OCI-LY7 (cell line): Measurements from ENCODE around the gene SLC43A1. TPM values are rescaled to one million over a fixed set of nuclear protein-coding genes. Genes with fewer than 3 reads are reported as not detected.

Experiments
- BruUV-seq: library from RNA; stranded (reverse); fragments of 400-500 nt; replicated peaks from 2 replicates; lab custom pipeline; 2021; lab: Mats Ljungman, UMichigan
- CTCF ChIA-PET: fragments of 300-600 bp; sonication (Branson Sonifier 250); formaldehyde crosslinking; loops from one replicate; lab custom pipeline; 2022; ENCODE audit warnings: antibody characterized with exemption; ENCODE audit not compliant: unreplicated experiment; lab: Charles Lee
- POLR2A ChIA-PET: fragments of 300-600 bp; sonication (Branson Sonifier 250); formaldehyde crosslinking; loops from one replicate; lab custom pipeline; 2022; ENCODE audit warnings: antibody characterized with exemption; lab: Charles Lee
- DNase-seq: peaks from one replicate; pipeline ENCODE4 v3.0.0-alpha.2; 2015; ENCODE audit warnings: low spot score
- H2AFZ ChIP-seq: fragments of 200-600 bp; sonication (generic), shearing (Covaris generic); 2 replicates; pipeline ENCODE4 v1.6.1; 2014; ENCODE audit warnings: mild to moderate bottlenecking, antibody characterized with exemption, low read length, moderate library complexity
- H3K27ac ChIP-seq: fragments of 200-600 bp; sonication (generic); 2 replicates; pipeline ENCODE4 v1.5.1; 2014; ENCODE audit warnings: mixed run types, low read depth, mild to moderate bottlenecking, moderate library complexity, low read length, inconsistent platforms; ENCODE audit not compliant: poor library complexity, severe bottlenecking
- H3K36me3 ChIP-seq: fragments of 200-600 bp; sonication (generic); 2 replicates; pipeline ENCODE4 v1.6.1; 2014; ENCODE audit warnings: mild to moderate bottlenecking, antibody characterized with exemption, low read length, moderate library complexity, mixed read lengths; ENCODE audit not compliant: insufficient read depth
- H3K4me1 ChIP-seq: fragments of 200-600 bp; sonication (generic); 2 replicates; pipeline ENCODE4 v1.5.1; 2014; ENCODE audit warnings: mild to moderate bottlenecking, low read length; ENCODE audit not compliant: insufficient read depth, poor library complexity, severe bottlenecking
- H3K4me2 ChIP-seq: fragments of 200-600 bp; sonication (generic); 2 replicates; pipeline ENCODE4 v1.6.1; 2014; ENCODE audit warnings: mild to moderate bottlenecking, low read length
- H3K4me3 ChIP-seq: fragments of 200-600 bp; sonication (generic); 2 replicates; pipeline ENCODE4 v1.5.1; 2014; ENCODE audit warnings: mild to moderate bottlenecking, low read depth, low read length; ENCODE audit not compliant: poor library complexity, severe bottlenecking
- H3K79me2 ChIP-seq: fragments of 200-600 bp; sonication (generic); 2 replicates; pipeline ENCODE4 v1.6.1; 2016; ENCODE audit warnings: low read depth, mild to moderate bottlenecking, low read length, moderate library complexity, mixed read lengths; ENCODE audit not compliant: insufficient read depth
- H3K9me2 ChIP-seq: fragments of 200-600 bp; sonication (generic); 2 replicates; pipeline ENCODE4 v1.6.1; 2016; ENCODE audit warnings: mild to moderate bottlenecking, low read length, mixed read lengths; ENCODE audit not compliant: insufficient read depth
- H3K9me3 ChIP-seq: fragments of 200-600 bp; sonication (generic); 2 replicates; pipeline ENCODE4 v1.6.1; 2014; ENCODE audit warnings: mild to moderate bottlenecking, mixed run types, low read length, mixed read lengths
- H4K20me1 ChIP-seq: fragments of 200-600 bp; sonication (generic); 2 replicates; pipeline ENCODE4 v1.6.1; 2014; ENCODE audit warnings: mild to moderate bottlenecking, antibody characterized with exemption, low read length, moderate library complexity, mixed read lengths; ENCODE audit not compliant: insufficient read depth
- EZH2phosphoT487 ChIP-seq: fragments of 200-600 bp; sonication (generic); IDR thresholded peaks from 2 replicates; pipeline ENCODE4 v1.6.1; 2018; ENCODE audit warnings: low read depth, borderline replicate concordance, mild to moderate bottlenecking, mixed run types, antibody characterized with exemption, low read length, moderate library complexity, mixed read lengths
- intact Hi-C: fragments of 100-400 bp; cut with micrococcal nuclease; formaldehyde crosslinking; loops from one replicate; pipeline ENCODE4 v1.10.0; 2022; ENCODE audit not compliant: unreplicated experiment
- total RNA-seq, 2 experiments: library from RNA; depleted of rRNA in 1 of 2; stranded (reverse); fragments of >200 nt in 1 of 2; shearing (Covaris generic) in 1 of 2; gene quantifications; 2 replicates each; pipeline ENCODE4 v1.2.3, GENCODE V29; 2014 to 2022
- TF ChIP-seq, protein P1 (sequence below): fragments of 200-600 bp; sonication (generic); conservative IDR thresholded peaks from 2 replicates; pipeline ENCODE4 v1.5.1; 2014; ENCODE audit warnings: mild to moderate bottlenecking, antibody characterized with exemption, low read length, moderate library complexity, mixed read lengths

Gene SLC43A1
- total RNA-seq, 2 experiments from 2014 or later: 61.1 to 78.6 TPM

DNA sequence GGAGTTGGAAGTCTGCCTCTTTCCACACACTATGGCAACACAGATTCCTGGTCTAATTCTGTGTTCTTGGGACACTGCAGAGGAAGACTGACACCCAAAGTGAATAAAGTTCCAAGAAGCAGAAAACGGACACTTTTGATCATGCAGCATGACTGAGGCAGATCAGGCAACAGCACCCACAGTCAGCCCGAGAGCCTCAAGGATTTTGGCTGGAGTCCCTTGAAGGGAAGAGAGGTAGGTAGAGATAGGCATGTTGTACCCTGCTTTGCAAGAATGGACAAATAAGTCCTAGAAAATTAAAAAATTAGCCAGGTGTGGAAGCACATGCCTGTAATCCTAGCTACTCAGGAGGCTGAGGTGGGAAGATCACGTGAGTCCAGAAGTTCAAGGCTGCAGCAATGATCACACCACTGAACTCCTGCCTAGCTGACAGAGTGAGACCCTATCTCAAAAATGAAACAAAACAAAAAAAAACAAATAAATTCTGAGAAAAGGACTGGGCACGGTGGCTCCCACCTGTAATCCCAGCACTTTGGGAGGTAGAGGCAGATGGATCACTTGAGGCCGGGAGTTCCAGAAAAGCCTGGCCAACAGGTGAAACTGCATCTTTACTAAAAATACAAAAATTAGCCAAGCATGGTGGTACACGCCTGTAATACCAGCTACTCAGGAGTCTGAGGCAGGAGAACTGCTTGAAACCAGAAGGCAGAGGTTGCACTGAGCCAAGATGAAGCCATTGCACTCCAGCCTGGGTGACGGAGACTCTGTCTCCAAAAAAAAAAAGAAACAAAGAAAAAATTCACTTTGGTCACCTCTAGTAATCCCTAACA lies 6.9 kb downstream of the SLC43A1 start:
- no peaks in the 10 kb centered on the region for H3K9me3 ChIP-seq
- intact Hi-C loops: no loop called here
- H3K4me2 ChIP-seq: no peak overlapping the region
- H3K79me2 ChIP-seq: peaks cover 24% of the 10 kb centered on the region; the same call in 1 of the 2 replicates
- no peak overlapping the region for H3K4me3 ChIP-seq
- DNase-seq: no peak
- BruUV-seq: no TSS peak
- no peaks in the 10 kb centered on the region for H4K20me1 ChIP-seq
- no peak overlapping the region for H2AFZ ChIP-seq
- ChIA-PET CTCF (interaction anchor here (0.6 to 1.5 kb wide), 2 partner anchors 14 to 15 kb away, joined by 3 to 6 read pairs; no protein-coding TSS in a partner anchor), POLR2A (interaction anchor here (1.0 to 6.6 kb wide), 2 partner anchors 13 to 20 kb away, joined by 3 to 42 read pairs; no protein-coding TSS in a partner anchor)
- peaks cover 27% of the 10 kb centered on the region for H3K4me1 ChIP-seq
- no peaks in the 10 kb centered on the region for H3K9me2 ChIP-seq
- peaks cover 63% of the 10 kb centered on the region for H3K36me3 ChIP-seq
- TF ChIP-seq EZH2phosphoT487: no peak
- TF ChIP-seq, protein P1, sequence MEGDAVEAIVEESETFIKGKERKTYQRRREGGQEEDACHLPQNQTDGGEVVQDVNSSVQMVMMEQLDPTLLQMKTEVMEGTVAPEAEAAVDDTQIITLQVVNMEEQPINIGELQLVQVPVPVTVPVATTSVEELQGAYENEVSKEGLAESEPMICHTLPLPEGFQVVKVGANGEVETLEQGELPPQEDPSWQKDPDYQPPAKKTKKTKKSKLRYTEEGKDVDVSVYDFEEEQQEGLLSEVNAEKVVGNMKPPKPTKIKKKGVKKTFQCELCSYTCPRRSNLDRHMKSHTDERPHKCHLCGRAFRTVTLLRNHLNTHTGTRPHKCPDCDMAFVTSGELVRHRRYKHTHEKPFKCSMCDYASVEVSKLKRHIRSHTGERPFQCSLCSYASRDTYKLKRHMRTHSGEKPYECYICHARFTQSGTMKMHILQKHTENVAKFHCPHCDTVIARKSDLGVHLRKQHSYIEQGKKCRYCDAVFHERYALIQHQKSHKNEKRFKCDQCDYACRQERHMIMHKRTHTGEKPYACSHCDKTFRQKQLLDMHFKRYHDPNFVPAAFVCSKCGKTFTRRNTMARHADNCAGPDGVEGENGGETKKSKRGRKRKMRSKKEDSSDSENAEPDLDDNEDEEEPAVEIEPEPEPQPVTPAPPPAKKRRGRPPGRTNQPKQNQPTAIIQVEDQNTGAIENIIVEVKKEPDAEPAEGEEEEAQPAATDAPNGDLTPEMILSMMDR: no peak
- no peak overlapping the region for H3K27ac ChIP-seq

DNA sequence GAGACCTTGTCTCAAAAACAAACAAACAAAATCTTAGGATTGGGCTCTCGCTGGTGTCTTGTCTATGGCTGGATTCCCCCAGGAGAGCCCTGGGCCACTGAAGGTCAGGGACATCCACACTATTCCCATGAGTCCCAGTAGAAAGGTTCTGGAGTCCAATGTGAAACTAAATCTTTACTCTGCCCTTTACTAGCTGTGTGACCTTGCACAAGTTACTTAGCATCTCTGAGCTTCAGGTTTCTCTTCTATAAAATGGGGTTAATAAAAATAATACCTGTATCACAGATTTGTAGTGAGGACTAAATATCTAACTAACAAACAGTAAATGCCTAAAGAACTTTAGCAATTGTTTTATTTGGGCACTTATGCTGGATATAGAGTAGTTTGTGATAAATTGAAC lies 9.0 kb downstream of the SLC43A1 start:
- no peaks in the 10 kb centered on the region for H3K9me2 ChIP-seq
- H3K4me2 ChIP-seq: no peak overlapping the region
- H3K27ac ChIP-seq: no peak overlapping the region
- intact Hi-C loops: no loop called here
- H3K36me3 ChIP-seq: peaks cover 69% of the 10 kb centered on the region
- no peaks in the 10 kb centered on the region for H4K20me1 ChIP-seq
- ChIA-PET CTCF (interaction anchor here (1.5 to 2.3 kb wide), 2 partner anchors 13 kb away, joined by 6 to 10 read pairs; no protein-coding TSS in a partner anchor), POLR2A (interaction anchor here (1.0 to 6.6 kb wide), 3 partner anchors 8 to 20 kb away, joined by 3 to 42 read pairs (median 5); no protein-coding TSS in a partner anchor)
- no peaks in the 10 kb centered on the region for H3K9me3 ChIP-seq
- TF ChIP-seq, protein P1: no peak
- TF ChIP-seq EZH2phosphoT487: no peak
- H3K4me3 ChIP-seq: no peak overlapping the region
- peaks cover 6% of the 10 kb centered on the region for H3K4me1 ChIP-seq
- no peak overlapping the region for H2AFZ ChIP-seq
- no peak for DNase-seq
- peaks cover 12% of the 10 kb centered on the region; the same call in 1 of the 2 replicates for H3K79me2 ChIP-seq
- BruUV-seq: no TSS peak
